ENCODE results near the gene H3-3A. TPM values are rescaled to one million over a fixed set of nuclear protein-coding genes. Genes with fewer than 3 reads are reported as not detected.
A peak's percentile ranks its signal among the peaks of the same experiment; 100 is the strongest.

Gene H3-3A
- total RNA-seq, 4 donors from 2014 or later, result 202 to 340 (median 291) TPM

DNA sequence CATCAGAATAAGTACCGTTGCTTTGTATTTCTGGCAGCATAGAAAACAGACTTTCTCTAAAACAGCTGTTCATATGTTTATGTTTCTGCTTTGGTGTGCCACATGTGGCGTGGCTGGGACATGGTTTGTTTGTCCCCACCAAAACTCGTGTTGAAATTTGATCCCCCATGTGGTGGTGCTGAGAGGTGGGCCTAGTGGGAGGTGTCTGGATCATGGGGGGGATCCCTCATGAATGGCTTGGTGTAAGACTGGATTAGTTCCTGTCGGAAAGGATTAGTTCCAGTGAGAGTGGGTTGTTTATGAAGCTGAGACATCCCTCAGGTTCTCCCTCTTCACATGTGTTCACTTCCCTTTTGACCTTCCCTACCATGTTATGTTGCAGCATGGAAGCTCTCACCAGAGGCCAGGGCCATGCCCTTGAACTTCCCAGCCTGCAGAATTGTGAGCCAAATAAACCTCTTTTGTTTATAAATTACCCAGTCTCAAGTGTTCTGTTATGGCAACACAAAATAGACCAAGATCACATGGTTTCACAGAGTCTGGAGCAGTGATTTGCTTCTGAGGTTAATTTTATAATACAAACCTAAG lies 17.9 kb upstream of the H3-3A start:
- no peak for TF ChIP-seq CTCF (IDR thresholded peaks at IDR 0.05)
- no peak for TF ChIP-seq POLR2A (IDR thresholded peaks at IDR 0.05)
- Histone ChIP-seq H3K27ac (no peak overlapping the region), H3K9me3 (no peaks in the 10 kb centered on the region), H3K4me3 (no peak overlapping the region), H3K36me3 (no peaks in the 10 kb centered on the region), H3K4me1 (peaks cover 0 to 18% (median 0%) of the 10 kb centered on the region in 4 donors), H3K27me3 (no peaks in the 10 kb centered on the region)
- no peak for DNase-seq

GRCh38 chr1:226046240-226046639 lies 16.3 kb upstream of the H3-3A start:
- no peaks in the 10 kb centered on the region for H3K27me3 ChIP-seq
- peaks cover 0 to 18% (median 0%) of the 10 kb centered on the region in 4 donors for H3K4me1 ChIP-seq
- peak overlapping the region in 2 of 4 donors; percentile 1 to 68 for H3K27ac ChIP-seq
- no peaks in the 10 kb centered on the region for H3K9me3 ChIP-seq
- H3K36me3 ChIP-seq, result no peaks in the 10 kb centered on the region
- DNase-seq, result peak in 2 of 3 donors; percentile 78 to 88
- TF ChIP-seq CTCF (IDR thresholded peaks at IDR 0.05) (peak in 1 of 6 experiments; percentile 1), POLR2A (IDR thresholded peaks at IDR 0.05) (peak in 1 of 2 donors; percentile 51)
- no peak overlapping the region for H3K4me3 ChIP-seq

GRCh38 chr1:226047495-226047894 lies 15.0 kb upstream of the H3-3A start:
- Histone ChIP-seq H3K27me3 (no peaks in the 10 kb centered on the region), H3K4me3 (no peak overlapping the region), H3K27ac (no peak overlapping the region), H3K4me1 (peaks cover 0 to 18% (median 0%) of the 10 kb centered on the region in 4 donors), H3K9me3 (no peaks in the 10 kb centered on the region), H3K36me3 (no peaks in the 10 kb centered on the region)
- no peak for TF ChIP-seq POLR2A (IDR thresholded peaks at IDR 0.05)
- TF ChIP-seq CTCF (IDR thresholded peaks at IDR 0.05), result no peak
- no peak for DNase-seq

DNA sequence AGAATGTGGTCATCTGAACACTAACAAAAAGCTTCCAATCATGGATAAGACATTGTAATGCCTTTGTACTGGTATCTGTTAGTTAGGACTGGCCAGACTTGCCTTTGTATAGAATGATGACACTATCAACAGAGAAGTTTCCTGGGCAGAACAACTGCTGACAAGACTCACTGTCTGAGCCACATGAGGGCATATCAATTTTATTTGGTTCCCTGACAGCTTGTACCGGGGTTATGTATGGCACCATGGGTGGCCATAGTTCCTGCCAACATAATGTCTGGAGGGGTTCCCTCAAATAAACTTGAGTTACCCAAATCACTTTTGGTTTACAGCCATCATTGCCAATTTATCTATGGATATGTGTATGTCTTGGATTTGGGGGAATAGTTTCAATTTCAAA lies 13.6 kb upstream of the H3-3A start:
- H3K27ac ChIP-seq, result no peak overlapping the region
- no peak overlapping the region for H3K4me3 ChIP-seq
- TF ChIP-seq POLR2A (IDR thresholded peaks at IDR 0.05) (no peak), CTCF (IDR thresholded peaks at IDR 0.05) (no peak)
- DNase-seq, result no peak
- H3K36me3 ChIP-seq, result no peaks in the 10 kb centered on the region
- no peaks in the 10 kb centered on the region for H3K27me3 ChIP-seq
- no peaks in the 10 kb centered on the region for H3K9me3 ChIP-seq
- H3K4me1 ChIP-seq, result peaks cover 0 to 18% (median 0%) of the 10 kb centered on the region in 4 donors

GRCh38 chr1:226050133-226050532 lies 12.4 kb upstream of the H3-3A start:
- H3K27ac ChIP-seq, result no peak overlapping the region
- no peak for TF ChIP-seq POLR2A (IDR thresholded peaks at IDR 0.05)
- TF ChIP-seq CTCF (IDR thresholded peaks at IDR 0.05), result no peak
- H3K4me1 ChIP-seq, result peaks cover 0 to 18% (median 0%) of the 10 kb centered on the region in 4 donors

More at GRCh38 chr1:226050133-226050532, 12.4 kb upstream of the H3-3A start:
- Histone ChIP-seq H3K36me3 (no peaks in the 10 kb centered on the region), H3K27me3 (no peaks in the 10 kb centered on the region), H3K4me3 (no peak overlapping the region), H3K9me3 (no peaks in the 10 kb centered on the region)
- DNase-seq, result no peak

Data from Peyer's patch (tissue), 4 donors.